ENCODE data around the gene PIH1D1. TPM values are rescaled to one million over a fixed set of nuclear protein-coding genes. Genes with fewer than 3 reads are reported as not detected.

The PIH1D1 gene
- total and polyA plus RNA-seq, 2 experiments from 2014 or later = 103 to 164 TPM

DNA sequence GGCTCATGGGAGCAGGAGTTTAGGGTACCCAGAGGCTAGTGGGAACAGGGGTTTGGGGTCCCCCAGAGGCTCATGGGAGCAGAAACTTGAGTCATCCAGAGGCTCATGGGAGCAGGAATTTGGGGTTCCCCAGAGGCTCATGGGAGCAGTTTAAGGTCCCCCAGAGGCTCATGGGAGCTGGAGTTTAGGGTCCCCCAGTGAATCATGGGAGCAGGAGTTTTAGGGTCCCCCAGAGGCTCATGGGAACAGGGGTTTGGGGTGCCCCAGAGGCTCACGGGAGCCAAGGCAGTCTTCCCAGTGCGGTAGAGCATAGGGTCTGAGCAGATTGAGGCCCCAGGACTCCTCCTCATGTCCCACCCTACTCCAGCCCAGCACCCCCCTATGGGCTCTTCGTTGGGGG is 13.8 kb upstream of the PIH1D1 start:
- H3F3A ChIP-seq (replicated peaks; ENCODE audit: low read depth) = 0 out of 2 replicates have a peak, but pooled peaks cover 8% of the 10 kb centered on the region
- H3K4me1 ChIP-seq (ENCODE audit: insufficient read depth) = peaks cover 9% of the 10 kb centered on the region; the same call in 1 of the 2 replicates
- no peak overlapping the region for H3K4me2 ChIP-seq
- DNase-seq (ENCODE audit: low spot score) = no peak
- no peak overlapping the region for H3K27ac ChIP-seq (ENCODE audit: low read depth)
- H2AFZ ChIP-seq = no peak overlapping the region
- Mint-ChIP-seq H3K4me3 (no peak overlapping the region), H3K27ac (no peak overlapping the region), H3K27me3 (ENCODE audit: insufficient read depth, low read depth, poor library complexity) (peaks cover 12% of the 10 kb centered on the region), H3K9me3 (no peaks in the 10 kb centered on the region), H3K36me3 (ENCODE audit: low read depth) (peaks cover 27% of the 10 kb centered on the region), H3K4me1 (peaks cover 6% of the 10 kb centered on the region)
- no peaks in the 10 kb centered on the region; the same call in 1 of the 2 replicates for H4K20me1 ChIP-seq (replicated peaks; ENCODE audit: insufficient read depth)
- no peaks in the 10 kb centered on the region for H3K79me2 ChIP-seq (replicated peaks; ENCODE audit: insufficient read depth)
- no peaks in the 10 kb centered on the region for H3K27me3 ChIP-seq (ENCODE audit: insufficient read depth)
- TF ChIP-seq ZNF462 (CRISPR knock-in tag; IDR thresholded peaks at IDR 0.05) = no peak
- TF ChIP-seq POLR2AphosphoS5 (IDR thresholded peaks at IDR 0.05; ENCODE audit: low read depth) = no peak
- no peak for TF ChIP-seq ZNF114 (CRISPR knock-in tag; IDR thresholded peaks at IDR 0.05)
- no peak for TF ChIP-seq NANOG (IDR thresholded peaks at IDR 0.05; ENCODE audit: borderline replicate concordance)
- TF ChIP-seq JUNB (IDR thresholded peaks at IDR 0.05; ENCODE audit: unreplicated experiment) = no peak
- TF ChIP-seq ETS1 (IDR thresholded peaks at IDR 0.05) = no peak
- no peak for TF ChIP-seq EZH2phosphoT487 (IDR thresholded peaks at IDR 0.05; ENCODE audit: unreplicated experiment)
- no peak for TF ChIP-seq CTCF (conservative IDR thresholded peaks at IDR 0.05; ENCODE audit: low read depth in 2 of 2)
- TF ChIP-seq REST (IDR thresholded peaks at IDR 0.05; ENCODE audit: unreplicated experiment) = no peak
- TF ChIP-seq CREB1 (CRISPR knock-in tag; IDR thresholded peaks at IDR 0.05; ENCODE audit: low read depth) = no peak
- TF ChIP-seq STAT1 (IDR thresholded peaks at IDR 0.05; ENCODE audit: unreplicated experiment) = no peak
- no peak for TF ChIP-seq ZNF331 (CRISPR knock-in tag; IDR thresholded peaks at IDR 0.05; ENCODE audit: low read depth)
- no peak for TF ChIP-seq EZH2 (IDR thresholded peaks at IDR 0.05; ENCODE audit: low read depth, unreplicated experiment)
- no peak for ATAC-seq
- no peak overlapping the region for H3K4me3 ChIP-seq
- no peaks in the 10 kb centered on the region for H3K9me2 ChIP-seq (ENCODE audit: insufficient read depth)
- H3K36me3 ChIP-seq (ENCODE audit: insufficient read depth) = no peaks in the 10 kb centered on the region

Measured in GM23338 (cell line).